GM21360 (cell line): Measurements from ENCODE around the gene ATP1B1.
A peak's percentile ranks its signal among the peaks of the same experiment; 100 is the strongest.

Experiments used
- ATAC-seq: cut with Tn5 transposase; IDR thresholded peaks from one replicate; pipeline ENCODE4 v1.9.1; 2021; ENCODE audit warnings: mild to moderate bottlenecking, moderate library complexity; ENCODE audit not compliant: unreplicated experiment

The ATP1B1 gene

DNA sequence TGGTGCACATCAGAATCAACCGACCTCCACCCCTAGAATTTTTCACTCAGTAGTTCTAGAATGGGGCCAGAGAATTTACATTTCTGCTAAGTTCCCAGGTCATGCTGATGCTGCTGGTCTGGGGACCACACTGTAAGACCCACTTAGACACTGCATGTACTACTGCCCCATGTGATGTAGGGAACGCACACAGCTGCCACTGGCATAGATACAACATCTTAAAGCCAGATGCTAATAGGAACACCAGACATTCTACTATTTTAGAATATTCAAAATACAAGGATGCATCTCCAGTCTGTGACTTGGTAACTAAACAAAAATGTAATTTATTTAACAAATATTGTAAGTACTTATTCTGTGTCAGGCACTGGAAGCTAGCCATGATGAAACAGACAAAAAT lies 14.1 kb upstream of the ATP1B1 start:
- ATAC-seq, result no peak

DNA sequence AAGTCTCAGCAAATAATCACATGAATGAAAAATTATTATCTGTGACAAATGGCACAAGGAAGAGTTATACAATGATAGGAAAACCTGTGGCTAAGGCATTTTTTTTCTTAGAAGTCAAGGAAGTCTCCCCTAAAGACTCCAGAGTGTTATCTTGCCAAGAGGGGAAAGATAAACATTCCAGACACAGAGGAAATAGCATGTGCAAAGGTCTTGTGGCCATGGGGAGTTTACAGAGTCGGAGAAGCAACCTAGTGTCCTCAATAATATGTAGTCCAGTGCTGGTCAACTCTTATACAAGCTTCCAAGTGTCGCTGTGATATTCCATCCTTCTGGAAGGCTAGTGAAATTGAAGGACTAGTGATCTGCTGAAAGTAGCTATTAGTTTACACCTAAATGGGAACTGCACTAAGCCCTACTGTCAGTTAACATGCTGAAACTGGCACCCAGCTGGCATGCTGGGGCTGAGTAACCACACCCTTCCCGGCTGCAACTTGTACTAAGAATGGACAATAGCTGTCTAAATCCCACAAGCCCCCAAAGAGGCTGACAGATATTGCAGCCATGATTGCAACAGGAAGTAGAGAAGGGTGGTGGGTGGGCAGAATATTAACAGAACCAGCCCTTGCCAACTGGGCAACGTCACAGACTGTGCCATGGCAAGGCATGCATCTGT lies 11.5 kb upstream of the ATP1B1 start:
- ATAC-seq, result no peak

DNA sequence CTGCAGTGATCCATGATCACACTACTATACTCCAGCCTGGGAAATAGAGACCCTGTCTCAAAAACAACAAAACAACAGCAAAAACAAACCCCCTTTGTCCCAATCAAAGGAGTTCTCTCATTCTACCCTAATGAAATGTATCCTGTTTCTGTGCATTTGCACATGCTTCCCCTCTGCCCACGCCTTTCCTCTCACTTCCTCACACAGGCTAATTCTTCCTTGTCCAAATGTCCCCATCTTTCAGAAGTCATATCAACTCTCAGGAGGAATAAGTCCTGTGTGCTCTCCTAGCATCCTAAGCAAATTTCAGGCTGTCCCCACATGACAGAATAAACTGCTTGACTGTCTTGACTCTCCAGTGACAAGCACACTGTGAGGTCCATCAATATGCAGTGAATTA lies 8.1 kb upstream of the ATP1B1 start:
- ATAC-seq, result no peak

DNA sequence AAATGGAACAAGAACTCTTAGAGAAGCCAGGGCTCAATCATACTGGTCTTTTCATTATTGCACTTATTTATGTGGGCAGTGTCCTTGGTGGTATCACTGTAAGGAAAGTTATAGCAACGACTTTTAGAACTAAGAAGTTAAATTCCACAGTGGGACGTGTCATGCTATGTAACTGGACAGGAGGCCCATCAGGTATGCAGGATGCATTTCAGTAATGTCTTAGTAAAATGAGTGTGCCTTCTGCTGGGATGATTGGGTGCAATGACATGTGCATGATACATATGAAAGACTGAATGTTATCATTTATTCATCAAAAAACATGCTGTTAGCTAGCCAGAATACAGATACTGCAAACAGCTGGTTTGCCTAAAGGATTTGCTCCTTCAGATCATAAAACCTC lies 6.9 kb upstream of the ATP1B1 start:
- no peak for ATAC-seq

DNA sequence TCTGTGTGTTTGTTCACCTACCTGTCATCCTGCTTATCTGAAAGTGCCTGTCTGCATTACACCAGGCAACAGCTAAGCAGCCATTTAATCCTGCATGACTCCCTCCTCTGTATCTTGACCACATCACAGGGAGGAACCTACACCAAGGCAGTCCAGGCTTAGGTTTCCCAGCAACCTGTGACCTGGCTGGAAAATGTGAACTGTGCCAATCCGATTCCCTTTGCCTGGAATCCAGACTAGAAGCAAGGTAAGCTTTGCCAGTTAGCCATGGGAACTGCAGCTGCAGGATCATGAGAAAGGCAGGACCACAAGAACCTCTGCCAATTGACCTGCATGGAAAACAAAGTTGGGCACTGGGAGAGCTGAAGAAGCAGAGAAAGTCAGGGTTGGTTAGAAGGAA lies 6.3 kb upstream of the ATP1B1 start:
- no peak for ATAC-seq

DNA sequence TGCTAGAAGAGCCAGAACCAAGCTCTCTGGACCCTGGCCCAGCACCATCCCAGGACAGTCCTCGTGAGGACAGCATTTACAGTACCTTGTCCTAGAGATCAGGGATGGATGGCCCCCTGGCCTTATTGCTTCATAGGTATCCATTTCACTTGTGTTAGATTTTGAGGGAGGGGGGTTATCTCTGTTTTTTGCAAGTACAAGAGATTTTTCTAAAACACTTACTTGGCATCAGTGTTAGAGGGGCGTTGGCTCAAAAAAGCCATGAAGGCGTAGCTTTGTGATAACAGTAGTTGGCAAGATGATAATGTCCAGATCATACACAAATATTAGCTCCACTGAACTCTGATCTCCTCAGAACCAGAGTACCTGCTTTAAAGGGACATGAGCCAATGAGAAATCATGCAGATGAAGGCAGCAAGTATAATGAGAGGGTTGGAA lies 5.8 kb upstream of the ATP1B1 start:
- no peak for ATAC-seq

DNA sequence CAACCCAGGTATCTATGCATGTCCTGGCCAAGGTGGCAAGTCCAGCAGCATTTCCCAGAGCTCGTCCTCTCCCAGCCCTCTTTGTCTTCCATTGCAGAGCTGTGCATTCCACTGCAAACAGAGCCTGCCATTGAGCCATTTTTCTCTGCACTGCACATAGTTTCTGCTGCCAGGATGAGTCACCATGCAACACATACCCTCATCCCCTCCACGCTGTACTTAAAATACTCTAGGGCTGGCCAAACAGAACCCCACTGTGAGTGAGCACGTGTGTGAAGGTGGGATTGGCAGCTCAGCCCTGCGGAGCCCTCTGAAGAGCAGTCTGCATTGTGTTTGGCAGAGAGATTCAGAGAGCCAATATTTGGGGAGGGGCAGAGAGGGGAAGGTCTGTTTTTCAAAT lies 3.9 kb upstream of the ATP1B1 start:
- no peak for ATAC-seq

DNA sequence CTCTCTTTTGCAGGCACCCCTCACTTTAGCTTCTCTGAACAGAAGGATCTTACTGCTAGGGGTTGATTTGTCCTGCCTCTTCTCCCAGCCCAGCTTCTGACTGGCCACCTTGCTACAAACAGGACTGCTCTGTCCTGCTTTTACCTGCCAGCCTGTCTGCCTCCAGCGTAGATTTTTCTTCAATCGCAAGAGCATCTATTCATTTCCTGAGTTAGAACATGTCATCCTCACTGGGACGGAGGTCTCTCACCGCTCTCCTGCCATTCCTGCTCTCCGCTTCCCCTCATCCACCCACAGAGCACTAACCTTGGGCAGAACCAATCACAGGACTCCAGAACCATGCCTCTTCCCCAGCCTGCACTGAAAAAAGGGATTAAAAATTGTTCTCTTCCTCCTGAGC lies 3.5 kb upstream of the ATP1B1 start:
- ATAC-seq, result no peak

DNA sequence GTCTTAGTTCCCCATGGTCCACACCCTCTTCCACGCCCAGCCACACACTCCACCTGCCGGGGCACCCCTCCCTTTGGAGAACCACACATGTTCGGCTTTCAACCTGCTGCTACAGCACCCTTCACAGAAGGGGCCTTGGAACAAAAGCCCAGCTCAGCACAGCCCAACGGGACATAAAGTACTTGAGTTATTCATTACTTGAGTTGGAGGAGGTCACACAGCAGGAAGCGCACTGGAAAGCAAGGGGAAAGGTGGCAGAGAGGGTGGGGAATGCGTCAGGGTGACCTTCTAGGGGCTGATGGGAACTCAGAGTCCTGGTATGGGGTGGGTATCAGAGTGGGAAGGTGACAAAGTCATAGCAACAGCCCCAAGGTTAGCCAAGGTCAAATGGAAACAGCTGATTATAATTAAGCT lies 3.0 kb upstream of the ATP1B1 start:
- ATAC-seq, result no peak

DNA sequence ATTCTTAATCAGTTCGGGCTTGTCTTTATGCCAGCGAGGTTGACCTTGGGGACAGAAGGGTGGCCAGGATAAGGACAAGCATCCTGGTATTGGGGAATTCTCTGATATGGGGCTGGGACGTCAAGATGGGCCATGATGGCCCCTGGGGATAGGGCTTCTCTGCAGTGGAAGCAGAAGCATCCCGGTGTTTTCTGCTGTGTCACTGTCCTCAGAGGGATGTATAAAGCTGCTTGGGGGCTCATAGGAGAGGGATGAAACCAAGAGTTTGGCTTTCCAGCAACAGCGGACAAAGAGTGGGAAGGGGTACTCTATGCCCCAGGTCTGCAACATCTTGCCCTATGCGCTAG lies 1.4 kb upstream of the ATP1B1 start:
- ATAC-seq, result no peak

DNA sequence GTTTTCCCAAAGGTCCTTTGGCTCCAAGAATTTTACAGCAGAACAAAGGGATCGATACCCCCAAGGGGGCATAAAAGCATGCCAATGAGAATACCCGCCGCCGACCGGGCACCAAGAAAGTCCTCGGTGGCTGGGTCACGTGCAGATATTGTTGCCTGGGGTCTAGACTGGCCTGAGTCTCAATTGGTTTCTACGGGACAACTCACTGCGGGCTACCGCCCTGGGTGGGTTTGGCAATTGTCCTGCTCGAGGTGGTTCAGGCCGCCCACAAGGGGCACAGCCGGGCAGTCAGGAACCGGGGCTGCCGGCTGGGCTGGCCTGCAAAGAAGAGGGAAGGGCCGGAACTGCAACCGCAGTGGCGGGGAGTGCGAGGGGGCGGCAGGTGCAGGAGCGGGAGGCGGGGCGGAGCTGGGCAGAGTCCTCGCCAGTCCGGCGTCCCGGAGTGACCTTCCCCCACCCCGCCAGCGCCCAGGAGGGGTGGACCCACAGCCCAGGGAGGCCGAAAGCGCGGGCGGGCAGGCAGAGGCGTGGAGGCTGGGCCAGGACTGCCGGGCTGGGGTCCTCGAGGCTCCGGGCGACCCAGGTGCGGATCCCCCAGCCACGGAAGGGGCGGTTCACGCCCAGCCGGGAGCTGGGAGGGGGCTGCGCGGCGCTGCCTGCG lies 926 bp upstream of the ATP1B1 start:
- peak; percentile 23 for ATAC-seq

DNA sequence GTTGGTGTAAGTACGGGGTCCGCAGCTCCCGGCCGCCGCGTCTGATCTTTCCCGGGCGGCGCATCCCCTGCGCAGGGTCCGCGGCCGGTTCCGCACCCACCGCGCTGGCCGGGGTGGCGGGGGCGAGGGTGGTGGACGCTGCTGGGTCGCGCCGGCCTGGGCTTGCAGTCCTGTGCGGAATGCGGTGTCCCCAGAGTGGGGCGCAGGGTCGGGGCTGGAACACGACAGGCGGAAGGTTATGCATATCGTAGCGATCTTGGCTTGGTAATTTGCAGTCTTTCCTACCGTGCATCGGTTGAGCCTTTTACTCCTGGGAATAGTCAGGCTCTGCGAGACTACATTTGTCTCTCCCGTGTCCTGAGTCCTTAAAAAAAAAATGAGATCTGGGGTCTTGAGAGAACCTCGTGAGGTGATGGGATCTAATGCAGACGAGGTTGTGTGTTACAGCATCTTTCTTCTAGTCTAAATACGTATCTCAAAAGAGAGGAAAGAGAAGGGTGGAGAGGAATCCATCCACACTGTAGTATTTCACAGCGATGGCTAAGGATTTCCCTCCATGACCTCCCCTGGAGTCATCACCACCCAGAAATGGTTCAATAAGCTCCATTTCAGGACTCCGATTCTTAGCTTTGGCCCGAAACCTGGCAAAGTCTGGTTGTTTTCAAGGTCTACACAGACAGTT lies 572 bp downstream of the ATP1B1 start:
- ATAC-seq, result no peak

DNA sequence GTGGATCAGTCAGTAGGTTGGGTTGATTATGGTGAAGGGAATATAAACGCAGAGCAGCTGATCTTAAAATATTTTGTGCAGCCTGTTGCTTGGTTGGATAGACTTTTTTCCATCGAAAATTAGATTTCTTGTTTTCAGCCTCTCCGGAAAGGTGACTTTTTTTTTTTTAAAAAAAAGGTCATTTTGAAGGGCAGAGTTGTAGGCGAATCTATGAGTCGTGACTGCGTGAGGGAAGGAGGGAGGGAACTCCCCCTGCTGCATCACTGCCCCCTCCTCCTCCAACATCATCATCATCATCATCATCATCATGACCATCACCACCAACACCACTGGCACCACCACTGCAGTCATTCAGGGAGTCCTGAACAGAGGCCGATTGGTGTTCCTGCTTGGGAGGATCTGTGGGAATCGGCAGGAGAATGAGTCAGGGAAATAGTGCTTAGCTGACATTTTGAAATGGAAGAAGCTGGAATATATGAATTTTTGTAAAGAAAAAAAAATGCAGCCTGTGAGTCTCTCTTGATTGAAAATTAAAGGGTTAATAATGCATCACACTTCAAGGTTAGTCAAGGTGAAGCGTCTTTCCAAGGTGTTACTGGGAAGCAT lies 1.2 kb downstream of the ATP1B1 start:
- ATAC-seq, result no peak

DNA sequence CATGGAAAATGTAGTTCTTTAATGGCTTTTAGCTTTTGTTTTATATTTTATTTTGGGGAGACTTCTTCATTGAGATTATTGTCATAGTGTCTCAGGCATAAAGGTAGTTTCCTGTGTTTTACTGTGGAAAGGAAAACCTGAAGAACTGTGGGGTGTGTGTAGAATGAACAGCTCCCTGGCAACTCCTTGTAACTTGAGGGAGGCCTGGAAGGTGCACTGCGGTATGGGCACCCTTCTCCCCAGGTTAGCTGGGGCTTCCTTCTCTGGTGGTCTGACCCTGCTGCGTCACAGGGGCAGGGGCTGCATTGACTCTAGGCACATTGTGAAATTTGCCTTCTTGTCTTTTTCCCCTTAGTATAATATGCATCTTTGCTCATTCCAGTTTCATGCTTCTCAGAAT lies 1.7 kb downstream of the ATP1B1 start:
- no peak for ATAC-seq

DNA sequence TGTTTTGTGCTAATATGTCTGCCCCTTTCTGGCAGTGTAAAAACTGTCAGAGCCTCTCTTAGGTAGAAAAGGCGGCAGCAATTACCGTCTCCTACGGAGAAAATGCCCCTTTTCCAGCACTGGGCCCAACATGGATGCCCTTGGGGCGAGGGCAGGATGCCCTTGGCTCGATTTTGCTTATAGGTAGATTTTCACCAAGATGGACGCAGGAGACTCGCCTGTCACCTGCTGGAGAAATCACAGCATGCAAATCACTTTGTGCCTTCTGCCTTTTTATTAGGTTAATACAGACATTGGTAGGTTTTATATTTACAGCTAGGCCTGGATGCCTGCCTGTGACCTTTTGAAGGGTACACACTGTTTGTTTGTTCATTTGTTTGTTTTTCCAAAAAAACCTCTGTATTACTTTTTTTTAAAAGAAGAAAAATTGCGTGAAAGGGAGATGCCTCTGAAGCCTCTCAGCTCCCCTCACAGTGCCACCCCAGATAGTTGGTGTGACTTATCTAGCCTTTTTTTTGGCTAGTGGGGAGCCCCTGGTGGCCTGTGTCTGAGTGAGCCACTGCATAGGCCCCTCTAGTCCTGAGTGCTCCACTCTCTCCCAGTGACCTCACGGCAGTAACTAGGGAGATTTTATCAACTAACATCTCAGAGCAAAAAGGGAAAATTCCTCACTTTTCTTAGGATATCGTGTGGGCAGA lies 2.5 kb downstream of the ATP1B1 start:
- ATAC-seq, result peak; percentile 29

DNA sequence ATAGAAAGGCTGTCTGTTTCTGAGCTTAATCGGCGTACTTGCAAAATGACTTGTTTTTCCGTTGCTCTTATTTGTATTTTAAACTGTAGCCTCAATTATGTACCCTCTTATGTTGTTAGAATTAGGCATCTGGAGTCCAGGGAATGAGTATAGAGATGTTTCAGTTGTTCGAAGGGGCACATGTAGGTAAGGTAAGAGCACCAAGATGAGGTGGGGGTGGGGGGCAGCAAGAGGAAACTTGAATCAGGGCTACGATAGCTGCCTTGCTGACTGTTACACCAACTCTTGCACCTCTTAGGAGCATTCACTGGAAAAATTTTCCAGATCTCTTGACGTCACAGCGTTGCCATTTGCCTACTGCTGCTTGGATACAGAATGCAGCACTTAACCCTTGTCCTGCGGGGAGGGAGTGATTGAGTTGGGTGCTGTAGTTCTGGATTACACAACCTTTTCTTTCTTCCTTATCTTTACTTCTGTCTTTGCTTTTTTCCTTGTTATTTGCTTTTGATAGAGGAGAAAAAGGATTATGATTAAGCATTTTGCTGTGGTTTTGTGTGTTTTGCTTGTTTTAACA lies 3.2 kb downstream of the ATP1B1 start:
- no peak for ATAC-seq

DNA sequence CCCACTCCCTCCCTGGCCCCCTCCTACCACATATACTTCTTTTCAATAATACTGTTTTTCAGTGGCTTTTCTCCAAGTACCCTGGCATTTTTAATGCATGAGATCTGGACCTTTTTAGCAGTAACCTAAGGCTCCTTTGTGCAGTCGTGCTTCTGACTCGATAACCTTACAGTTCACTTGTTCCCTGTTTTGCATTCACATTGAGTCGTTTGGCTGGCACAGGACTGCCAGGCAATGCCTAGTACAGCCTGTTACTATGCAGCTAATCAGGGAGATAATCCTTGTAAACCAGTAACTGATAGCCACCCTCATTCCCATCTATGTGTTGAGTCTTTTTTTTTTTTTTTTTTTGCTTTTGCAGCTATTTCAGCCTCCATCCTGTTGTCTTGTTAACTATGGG lies 3.7 kb downstream of the ATP1B1 start:
- ATAC-seq, result no peak

DNA sequence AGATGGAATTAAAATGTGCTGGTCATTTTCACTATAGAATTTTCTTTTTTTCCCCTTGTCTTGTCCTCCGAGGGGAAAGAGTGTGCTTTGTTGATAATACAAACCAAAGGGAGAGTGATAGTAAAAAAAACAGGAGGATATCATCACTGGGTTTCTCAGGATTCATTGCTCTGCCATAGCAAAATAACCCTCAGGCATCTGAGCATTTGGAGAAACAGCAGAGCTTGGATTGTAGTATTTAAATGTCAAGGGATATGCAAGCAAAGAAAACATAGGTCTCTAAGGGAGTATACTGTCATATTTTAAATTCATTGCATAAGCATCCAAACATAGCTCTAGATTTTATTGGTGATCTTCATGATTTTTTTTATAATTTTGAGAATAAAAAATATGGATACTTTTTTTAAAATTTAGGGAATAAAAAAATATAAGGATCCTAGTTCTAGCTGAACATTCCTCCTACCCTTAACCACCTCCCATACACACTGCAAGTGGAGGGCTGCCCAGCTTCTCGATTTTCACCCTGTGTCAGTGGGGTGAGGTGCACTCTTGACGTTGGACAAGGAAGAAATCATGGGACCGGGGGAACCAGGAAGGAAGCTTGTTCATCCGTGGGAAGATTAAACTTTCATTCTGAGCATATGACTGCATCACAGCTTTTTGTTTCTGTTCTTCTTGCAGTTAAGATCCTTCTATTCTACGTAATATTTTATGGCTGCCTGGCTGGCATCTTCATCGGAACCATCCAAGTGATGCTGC lies 4.4 kb downstream of the ATP1B1 start:
- ATAC-seq, result no peak

DNA sequence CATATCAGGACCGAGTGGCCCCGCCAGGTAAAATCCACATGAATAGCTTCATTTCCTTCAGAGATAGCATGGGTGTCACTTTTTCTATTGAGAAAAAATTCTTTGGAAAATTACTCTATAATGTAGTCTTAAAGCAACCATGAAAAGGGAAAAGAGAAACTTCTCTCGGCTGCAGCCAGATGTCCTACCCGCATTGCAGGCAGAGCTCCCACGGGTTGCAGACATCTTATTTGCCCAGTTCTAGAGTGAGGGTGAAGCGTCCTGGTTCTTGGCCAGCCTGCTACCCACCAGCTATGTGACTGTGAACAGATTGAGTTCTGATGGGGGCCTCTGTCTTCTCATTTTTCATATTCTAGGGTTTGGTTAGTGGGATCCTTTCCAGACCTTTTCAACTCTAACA lies 5.0 kb downstream of the ATP1B1 start:
- no peak for ATAC-seq

DNA sequence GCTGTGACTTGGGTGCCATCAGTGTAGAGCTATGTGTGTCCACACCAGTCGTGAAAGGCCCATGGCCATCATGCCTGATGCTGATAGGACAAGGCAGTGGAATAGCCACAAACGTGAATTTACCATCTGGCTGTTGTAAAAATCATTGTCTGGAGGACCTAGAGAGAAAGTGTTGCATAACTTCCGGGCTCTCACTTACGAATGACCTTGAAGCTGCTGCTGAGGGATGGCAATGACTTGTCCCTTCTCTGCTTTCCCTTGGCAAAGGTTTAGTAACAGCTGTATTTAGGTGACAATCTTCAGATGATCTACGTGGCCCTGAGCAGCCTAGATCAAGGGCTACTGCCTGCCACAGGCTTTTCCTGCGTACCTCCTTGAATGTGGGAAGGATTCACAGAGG lies 5.8 kb downstream of the ATP1B1 start:
- ATAC-seq, result no peak
